ENCODE measurements around the gene CORIN.

CORIN gene

GRCh38 chr4:47672696-47673095 lies 165.2 kb downstream of the CORIN start:
- DNase-seq: no peak

- no peak for DNase-seq
Measured at GRCh38 chr4:47669946-47670345, 167.9 kb downstream of the CORIN start.

- no peak for DNase-seq
Measured at GRCh38 chr4:47668810-47669408, 169.0 kb downstream of the CORIN start.

GRCh38 chr4:47668256-47668655 lies 169.6 kb downstream of the CORIN start:
- no peak for DNase-seq

- DNase-seq: no peak
Measured at GRCh38 chr4:47667552-47667951, 170.3 kb downstream of the CORIN start.

- DNase-seq: no peak
Measured at GRCh38 chr4:47664051-47664826, 173.6 kb downstream of the CORIN start.

GRCh38 chr4:47662975-47663374 lies 174.9 kb downstream of the CORIN start:
- DNase-seq: no peak

- DNase-seq: no peak
Measured at GRCh38 chr4:47661741-47662140, 176.1 kb downstream of the CORIN start.

GRCh38 chr4:47659342-47659741 lies 178.5 kb downstream of the CORIN start:
- DNase-seq: no peak

GRCh38 chr4:47654972-47655693 lies 182.7 kb downstream of the CORIN start:
- DNase-seq: no peak

GRCh38 chr4:47652092-47652491 lies 185.8 kb downstream of the CORIN start:
- no peak for DNase-seq

- DNase-seq: no peak
Measured at GRCh38 chr4:47651231-47651630, 186.6 kb downstream of the CORIN start.

- DNase-seq: no peak
Measured at GRCh38 chr4:47650584-47651130, 187.2 kb downstream of the CORIN start.

GRCh38 chr4:47647544-47647943 lies 190.3 kb downstream of the CORIN start:
- DNase-seq: no peak

GRCh38 chr4:47647029-47647428 lies 190.8 kb downstream of the CORIN start:
- DNase-seq: no peak

GRCh38 chr4:47646372-47646771 lies 191.5 kb downstream of the CORIN start:
- no peak for DNase-seq

- no peak for DNase-seq
Measured at GRCh38 chr4:47643845-47644244, 194.0 kb downstream of the CORIN start.

- no peak for DNase-seq
Measured at GRCh38 chr4:47642985-47643760, 194.7 kb downstream of the CORIN start.

GRCh38 chr4:47642191-47642830 lies 195.6 kb downstream of the CORIN start:
- no peak for DNase-seq

- no peak for DNase-seq
Measured at GRCh38 chr4:47641755-47642154, 196.1 kb downstream of the CORIN start.

GRCh38 chr4:47640911-47641310 lies 197.0 kb downstream of the CORIN start:
- DNase-seq: no peak

- DNase-seq: no peak
Measured at GRCh38 chr4:47639531-47639930, 198.3 kb downstream of the CORIN start.
